ENCODE results near the gene PAX3.

PAX3 gene

GRCh38 chr2:222298311-222299150 lies at the start of gene PAX3:
Gene PAX3 (minus strand): TSS chr2:222298998. CDS start chr2:222298615, 383 bp downstream.
- DNase-seq, result no peak

- no peak for DNase-seq
Measured at GRCh38 chr2:222341331-222341730, 42.5 kb upstream of the PAX3 start.

- DNase-seq, result no peak
Measured at GRCh38 chr2:222338374-222338773, 39.6 kb upstream of the PAX3 start.

GRCh38 chr2:222336931-222337330 lies 38.1 kb upstream of the PAX3 start:
- no peak for DNase-seq

GRCh38 chr2:222336442-222336841 lies 37.6 kb upstream of the PAX3 start:
- DNase-seq, result no peak

GRCh38 chr2:222334914-222335313 lies 36.1 kb upstream of the PAX3 start:
- DNase-seq, result no peak

- DNase-seq, result no peak
Measured at GRCh38 chr2:222333397-222333796, 34.6 kb upstream of the PAX3 start.

- DNase-seq, result no peak
Measured at GRCh38 chr2:222332116-222332515, 33.3 kb upstream of the PAX3 start.

GRCh38 chr2:222330910-222331309 lies 32.1 kb upstream of the PAX3 start:
- DNase-seq, result no peak

- no peak for DNase-seq
Measured at GRCh38 chr2:222322236-222322635, 23.4 kb upstream of the PAX3 start.

- no peak for DNase-seq
Measured at GRCh38 chr2:222320436-222321395, 21.9 kb upstream of the PAX3 start.

GRCh38 chr2:222319586-222320435 lies 21.0 kb upstream of the PAX3 start:
- no peak for DNase-seq

- no peak for DNase-seq
Measured at GRCh38 chr2:222318712-222319585, 20.2 kb upstream of the PAX3 start.

GRCh38 chr2:222318026-222318711 lies 19.4 kb upstream of the PAX3 start:
- DNase-seq, result no peak

GRCh38 chr2:222315443-222316121 lies 16.8 kb upstream of the PAX3 start:
- no peak for DNase-seq

- DNase-seq, result no peak
Measured at GRCh38 chr2:222313816-222314215, 15.0 kb upstream of the PAX3 start.

- no peak for DNase-seq
Measured at GRCh38 chr2:222311978-222312738, 13.4 kb upstream of the PAX3 start.

- no peak for DNase-seq
Measured at GRCh38 chr2:222311319-222311977, 12.7 kb upstream of the PAX3 start.

- no peak for DNase-seq
Measured at GRCh38 chr2:222310747-222311318, 12.0 kb upstream of the PAX3 start.
